Left lung (tissue), 10 donors: ENCODE data around the gene OTULINL. TPM values are rescaled to one million over a fixed set of nuclear protein-coding genes. Genes with fewer than 3 reads are reported as not detected.

Source experiments
- ATAC-seq: fragments of 200-7000 bp; cut with Tn5 transposase; one replicate; pipeline ENCODE4 v1.9.1; 2020; ENCODE audit warnings: moderate library complexity
- DNase-seq, 4 donors: peaks; one replicate each; pipeline ENCODE4 v3.0.0-alpha.2; 2013 to 2020
- H3K27ac ChIP-seq, 2 donors: fragments of 200-600 bp; sonication (generic) in 1 of 2; one replicate each; pipeline versions ENCODE4 v1.5.0 to v1.8.0; 2020 to 2021
- H3K27me3 ChIP-seq, 2 donors: fragments of 200-600 bp; sonication (generic) in 1 of 2; one replicate each; pipeline versions ENCODE4 v1.5.0 to v1.8.0; 2020 to 2021
- H3K36me3 ChIP-seq, 2 donors: fragments of 200-600 bp; sonication (generic) in 1 of 2; one replicate each; pipeline versions ENCODE4 v1.5.0 to v1.8.0; 2020 to 2021
- H3K4me1 ChIP-seq, 2 donors: fragments of 200-600 bp; one replicate each; pipeline ENCODE4 v1.8.0; 2021
- H3K4me3 ChIP-seq, 2 donors: fragments of 200-600 bp; sonication (generic) in 1 of 2; one replicate each; pipeline versions ENCODE4 v1.5.0 to v1.8.0; 2020 to 2021; ENCODE audit warnings: mild to moderate bottlenecking in 1 of 2
- H3K9me3 ChIP-seq, 2 donors: fragments of 200-600 bp; sonication (generic) in 1 of 2; one replicate each; pipeline versions ENCODE4 v1.5.0 to v1.8.0; 2020 to 2021
- intact Hi-C, 2 donors: fragments of 100-400 bp; cut with DNase I; formaldehyde crosslinking; loops; one replicate each; pipeline versions ENCODE4 v1.11.2 to v1.14.2; 2022
- polyA plus RNA-seq, 6 donors: library from polyadenylated mRNA; unstranded; fragments of 120-200 nt; gene quantifications; one replicate each; pipeline ENCODE4 v1.2.1, GENCODE V29; 2013; ENCODE audit not compliant: insufficient read length in 6 of 6
- total RNA-seq, 2 donors: library from RNA; stranded (reverse); fragmentation: NEBNext Ultra II Directional; extraction: Animal tissue kit (Norgen Biotek cat#: 25700); gene quantifications; one replicate each; pipeline ENCODE4 v1.2.1, GENCODE V29; 2021
- TF ChIP-seq, protein P1 (sequence below), 2 donors: fragments of 200-600 bp; sonication (generic) in 1 of 2; IDR thresholded peaks; one replicate each; pipeline versions ENCODE4 v1.5.0 to v1.8.0; 2021; ENCODE audit warnings: antibody characterized with exemption in 2 of 2
- donor health status: DM: no; HTN: yes; CAD: no.
- donor health status: DM: no; HTN: no; CAD: no.

The OTULINL gene
- total and polyA plus RNA-seq, 8 donors, result 8.4 to 54.7 (median 9.5) TPM

DNA sequence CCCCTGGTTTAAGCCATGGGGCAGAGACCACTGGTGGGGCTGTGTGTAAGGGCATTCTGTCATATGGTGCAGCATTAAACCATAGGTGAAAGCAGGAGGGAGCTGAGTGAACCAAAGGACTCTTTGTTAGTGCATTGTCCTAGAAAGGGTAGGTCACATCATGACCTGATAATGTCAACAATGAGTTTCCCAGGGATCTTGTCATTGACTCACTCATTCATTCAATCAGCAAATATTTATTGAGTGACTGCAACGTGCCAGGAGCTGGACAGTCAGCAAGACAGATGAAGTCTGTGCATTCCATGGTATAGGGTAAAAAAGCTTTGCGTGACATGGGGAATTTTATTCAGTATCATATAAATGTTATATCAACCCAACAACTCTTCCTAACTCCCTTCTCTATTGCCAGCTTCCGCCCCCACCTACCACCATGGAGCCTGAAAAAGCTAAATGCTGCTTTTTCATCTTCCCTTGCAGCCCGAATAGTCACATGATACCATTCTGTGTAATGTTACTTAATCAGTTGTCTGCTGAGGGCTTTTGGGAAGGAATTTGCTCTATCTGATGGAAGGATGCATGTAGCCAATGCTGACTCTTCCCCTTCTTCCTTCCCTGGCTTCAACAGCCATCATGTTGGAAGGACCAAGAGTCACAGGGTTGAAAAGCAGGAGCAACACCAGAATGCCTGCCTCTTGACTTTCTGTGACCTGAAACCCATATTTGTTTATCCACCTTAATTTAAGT is 11.5 kb upstream of the OTULINL start:
- ATAC-seq (no peak), DNase-seq (no peak)
- Histone ChIP-seq H3K27ac (no peak overlapping the region), H3K27me3 (no peaks in the 10 kb centered on the region), H3K4me3 (no peak overlapping the region), H3K9me3 (no peaks in the 10 kb centered on the region), H3K4me1 (peaks cover 0 to 35% of the 10 kb centered on the region in 2 donors), H3K36me3 (no peaks in the 10 kb centered on the region)
- intact Hi-C loops, result no loop called here
- TF ChIP-seq, protein P1, sequence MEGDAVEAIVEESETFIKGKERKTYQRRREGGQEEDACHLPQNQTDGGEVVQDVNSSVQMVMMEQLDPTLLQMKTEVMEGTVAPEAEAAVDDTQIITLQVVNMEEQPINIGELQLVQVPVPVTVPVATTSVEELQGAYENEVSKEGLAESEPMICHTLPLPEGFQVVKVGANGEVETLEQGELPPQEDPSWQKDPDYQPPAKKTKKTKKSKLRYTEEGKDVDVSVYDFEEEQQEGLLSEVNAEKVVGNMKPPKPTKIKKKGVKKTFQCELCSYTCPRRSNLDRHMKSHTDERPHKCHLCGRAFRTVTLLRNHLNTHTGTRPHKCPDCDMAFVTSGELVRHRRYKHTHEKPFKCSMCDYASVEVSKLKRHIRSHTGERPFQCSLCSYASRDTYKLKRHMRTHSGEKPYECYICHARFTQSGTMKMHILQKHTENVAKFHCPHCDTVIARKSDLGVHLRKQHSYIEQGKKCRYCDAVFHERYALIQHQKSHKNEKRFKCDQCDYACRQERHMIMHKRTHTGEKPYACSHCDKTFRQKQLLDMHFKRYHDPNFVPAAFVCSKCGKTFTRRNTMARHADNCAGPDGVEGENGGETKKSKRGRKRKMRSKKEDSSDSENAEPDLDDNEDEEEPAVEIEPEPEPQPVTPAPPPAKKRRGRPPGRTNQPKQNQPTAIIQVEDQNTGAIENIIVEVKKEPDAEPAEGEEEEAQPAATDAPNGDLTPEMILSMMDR (IDR thresholded peaks at IDR 0.05), result no peak

DNA sequence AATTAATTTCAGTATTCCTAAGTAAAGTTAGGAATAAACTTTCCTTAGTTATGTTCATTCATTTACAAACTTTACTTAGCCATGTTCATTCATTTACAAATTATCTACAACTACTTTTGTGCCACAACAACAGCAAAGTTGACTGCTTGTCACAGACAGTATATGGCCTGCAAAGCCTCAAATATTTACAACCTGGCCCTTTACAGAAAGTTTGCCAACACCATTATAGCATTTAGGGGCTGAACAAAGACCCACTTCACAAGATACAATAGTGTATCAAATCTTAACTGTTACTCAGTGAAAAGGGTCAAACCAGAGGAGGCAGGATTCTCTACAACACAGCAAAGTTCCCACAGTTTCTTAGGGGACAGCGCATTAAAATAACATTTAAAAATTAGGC is 9.7 kb upstream of the OTULINL start:
- intact Hi-C loops, result no loop called here
- Histone ChIP-seq H3K36me3 (no peaks in the 10 kb centered on the region), H3K4me3 (peak overlapping the region in 1 of 2 donors; percentile 16), H3K4me1 (peaks cover 0 to 39% of the 10 kb centered on the region in 2 donors), H3K27me3 (no peaks in the 10 kb centered on the region), H3K9me3 (no peaks in the 10 kb centered on the region), H3K27ac (peak overlapping the region in 1 of 2 donors; percentile 78)
- DNase-seq, result no peak
- TF ChIP-seq, protein P1 (IDR thresholded peaks at IDR 0.05), result no peak
- no peak for ATAC-seq

DNA sequence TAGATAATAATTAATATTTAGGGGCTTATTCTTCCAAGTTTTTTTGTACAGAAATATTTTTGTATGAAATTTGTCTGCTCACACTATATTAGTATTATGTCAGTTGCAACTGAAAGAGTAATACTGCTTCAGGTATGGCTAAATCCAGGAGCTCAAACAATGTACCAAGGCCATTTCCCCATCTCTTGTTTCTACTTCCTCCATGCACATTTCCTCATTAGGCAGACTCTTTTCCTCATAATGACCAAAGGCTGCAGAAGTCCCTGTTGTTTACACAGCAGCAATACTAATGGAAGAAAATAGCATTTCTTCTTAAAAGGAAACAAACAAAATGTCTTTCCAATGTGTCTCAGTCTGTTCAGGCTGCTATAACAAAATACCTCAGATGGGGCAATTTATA is 9.2 kb upstream of the OTULINL start:
- H3K27me3 ChIP-seq, result no peaks in the 10 kb centered on the region
- peak; percentile 16 for ATAC-seq
- intact Hi-C loops, result no loop called here
- TF ChIP-seq, protein P1 (IDR thresholded peaks at IDR 0.05), result no peak
- no peak for DNase-seq
- H3K36me3 ChIP-seq, result no peaks in the 10 kb centered on the region
- peak overlapping the region in 1 of 2 donors; percentile 16 for H3K4me3 ChIP-seq
- H3K9me3 ChIP-seq, result no peaks in the 10 kb centered on the region
- peaks cover 0 to 39% of the 10 kb centered on the region in 2 donors for H3K4me1 ChIP-seq
- H3K27ac ChIP-seq, result peak overlapping the region in 1 of 2 donors; percentile 78

DNA sequence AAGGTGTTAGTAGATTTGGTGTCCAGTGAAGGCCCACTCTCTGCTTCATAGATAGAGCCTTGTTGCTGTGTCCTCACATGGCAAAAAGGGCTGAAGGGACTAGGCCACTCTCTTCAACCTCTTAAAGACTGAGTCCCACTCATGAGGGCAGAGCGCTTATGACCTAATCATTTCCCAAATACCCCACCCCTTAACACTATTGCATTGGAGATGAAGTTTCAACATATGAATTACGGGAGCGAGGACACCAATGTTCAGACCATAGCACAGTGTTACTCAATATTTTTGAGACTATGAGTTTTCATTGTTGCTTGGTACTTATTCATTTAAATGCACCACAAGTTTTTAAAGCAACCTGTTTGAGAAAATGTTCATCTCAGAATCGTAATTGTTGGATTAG is 8.8 kb upstream of the OTULINL start:
- peak overlapping the region in 1 of 2 donors; percentile 78 for H3K27ac ChIP-seq

DNA sequence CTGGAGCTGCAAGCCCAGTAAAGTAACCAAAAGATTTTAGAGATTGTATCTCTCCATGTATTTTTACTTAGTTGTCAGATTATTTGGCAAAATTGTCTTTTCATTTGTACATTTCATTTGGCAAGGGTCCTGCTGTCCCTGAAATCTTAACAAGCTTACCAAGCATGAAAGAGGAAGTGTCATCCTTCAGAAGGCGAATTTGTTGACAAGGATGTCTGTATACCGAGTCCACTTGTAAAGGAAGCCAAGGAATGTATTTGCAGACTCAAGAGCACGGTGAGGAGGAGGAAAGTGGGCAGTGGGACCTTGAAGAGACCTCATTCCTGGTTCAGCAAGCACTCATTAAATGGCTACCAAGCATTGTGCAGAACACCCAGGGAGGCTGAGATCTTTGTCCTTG is 7.5 kb upstream of the OTULINL start:
- H3K9me3 ChIP-seq, result no peaks in the 10 kb centered on the region
- intact Hi-C loops, result no loop called here
- no peak for DNase-seq
- H3K36me3 ChIP-seq, result no peaks in the 10 kb centered on the region
- H3K4me3 ChIP-seq, result no peak overlapping the region
- TF ChIP-seq, protein P1 (IDR thresholded peaks at IDR 0.05), result no peak
- ATAC-seq, result peak; percentile 77
- peaks cover 0 to 5% of the 10 kb centered on the region in 2 donors for H3K27me3 ChIP-seq
- peaks cover 0 to 39% of the 10 kb centered on the region in 2 donors for H3K4me1 ChIP-seq
- H3K27ac ChIP-seq, result peak overlapping the region in 1 of 2 donors; percentile 78

More for the DNA sequence above, 8.8 kb upstream of the OTULINL start:
- intact Hi-C loops, result no loop called here
- ATAC-seq (no peak), DNase-seq (no peak)
- peaks cover 0 to 39% of the 10 kb centered on the region in 2 donors for H3K4me1 ChIP-seq
- no peaks in the 10 kb centered on the region for H3K36me3 ChIP-seq
- H3K27me3 ChIP-seq, result no peaks in the 10 kb centered on the region
- no peaks in the 10 kb centered on the region for H3K9me3 ChIP-seq
- TF ChIP-seq, protein P1 (IDR thresholded peaks at IDR 0.05), result no peak
- peak overlapping the region in 1 of 2 donors; percentile 16 for H3K4me3 ChIP-seq
